NCI-H460 (cell line): ENCODE measurements around the gene FZD10. TPM values are rescaled to one million over a fixed set of nuclear protein-coding genes. Genes with fewer than 3 reads are reported as not detected.

ENCODE experiments used
- DNase-seq: peaks from one replicate; pipeline ENCODE4 v3.0.0-alpha.2; 2016; ENCODE audit warnings: low read depth; ENCODE audit errors: extremely low read depth
- total RNA-seq: library from RNA; depleted of rRNA; stranded (reverse); fragments of >200 nt; shearing (Covaris generic); gene quantifications from 2 replicates; pipeline ENCODE4 v1.2.3, GENCODE V29; 2014

FZD10 gene
- total RNA-seq, 1 experiment from 2014 or later: not detected

DNA sequence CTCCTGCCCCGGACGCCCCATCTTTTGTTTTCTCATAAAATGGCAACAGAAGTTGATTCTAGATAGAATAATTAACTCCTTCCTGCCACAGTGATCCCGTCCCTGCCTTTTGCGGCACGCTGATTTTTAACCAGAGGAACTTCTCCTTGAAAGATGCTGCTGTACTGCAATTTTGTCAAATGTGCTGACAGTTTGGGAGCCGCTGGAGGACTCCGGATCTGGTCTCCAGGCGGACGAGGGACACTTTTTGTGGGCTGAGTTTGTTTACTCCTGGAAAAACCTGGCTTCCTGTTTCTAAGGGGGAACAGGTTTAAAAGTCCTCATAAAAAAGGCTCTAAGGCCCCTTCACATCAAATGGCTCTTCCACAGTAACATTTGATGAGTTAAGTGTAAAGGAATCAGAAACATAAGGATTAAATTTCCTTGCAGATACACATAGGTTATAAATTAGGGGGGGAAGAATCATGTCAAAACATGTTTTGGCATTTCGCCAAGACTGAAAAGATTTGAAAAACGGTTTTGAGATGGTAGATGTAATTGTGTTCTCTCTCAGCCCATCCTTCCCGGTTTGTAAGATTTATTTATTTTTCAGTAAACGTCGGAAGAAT lies 15.5 kb downstream of the FZD10 start:
- DNase-seq: no peak

DNA sequence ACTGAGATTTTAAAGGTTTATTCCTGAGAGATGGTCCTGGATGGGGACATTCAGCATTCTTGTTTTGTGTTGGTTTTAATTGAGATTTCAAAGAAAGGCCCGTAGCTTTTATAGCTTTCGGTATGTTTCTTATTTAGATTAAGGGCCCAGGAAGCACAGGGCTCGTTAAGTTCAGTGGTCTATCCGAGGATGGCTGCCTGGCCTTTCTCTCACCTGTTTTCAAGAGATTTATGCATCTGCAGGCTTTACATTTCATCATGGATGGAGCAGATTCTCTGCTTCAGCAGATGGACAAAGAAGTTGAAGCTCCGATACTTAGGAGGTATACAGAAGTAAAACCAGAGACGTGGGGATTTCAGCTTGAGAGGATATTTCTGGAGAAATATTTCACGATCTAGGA lies 16.0 kb downstream of the FZD10 start:
- DNase-seq: no peak

DNA sequence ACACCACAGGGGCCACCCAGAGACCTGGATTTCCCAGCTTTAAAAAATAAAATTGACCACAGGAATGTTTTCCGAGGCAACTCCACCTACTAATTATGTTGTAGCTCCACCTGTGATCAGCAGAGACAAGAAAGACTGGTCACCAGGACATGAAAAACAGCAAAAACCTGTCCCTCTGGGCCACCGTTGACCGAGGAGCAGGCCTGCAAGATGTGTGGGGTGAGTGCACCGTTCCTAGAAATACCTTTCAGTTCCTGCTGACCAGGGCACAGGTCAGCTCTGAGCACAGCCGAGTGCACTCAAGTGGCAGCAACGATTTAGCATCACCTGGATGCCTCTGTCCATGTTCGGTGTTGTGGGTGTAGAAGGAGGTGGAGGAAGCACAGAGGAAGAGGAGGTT lies 16.9 kb downstream of the FZD10 start:
- DNase-seq: no peak

DNA sequence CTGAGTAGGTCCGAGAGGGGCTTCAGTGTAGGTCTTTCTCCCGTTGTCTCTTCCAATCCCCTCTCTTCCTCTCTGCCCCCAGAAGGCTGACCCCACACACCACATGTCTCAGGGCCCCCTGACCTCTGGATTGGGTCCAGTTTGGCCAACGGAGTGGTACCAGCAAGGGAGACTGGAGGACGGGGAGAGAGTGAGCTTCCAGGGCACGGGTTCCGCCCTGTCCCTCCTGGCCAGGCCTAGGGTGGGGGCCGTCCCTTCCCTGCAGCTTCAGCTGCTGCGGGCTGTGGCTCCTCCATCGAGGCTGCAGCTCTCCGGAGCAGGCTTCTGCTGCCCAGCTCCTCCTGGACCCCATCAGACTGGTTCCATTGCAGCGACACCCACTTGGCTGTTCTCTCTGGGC lies 17.4 kb downstream of the FZD10 start:
- no peak for DNase-seq

DNA sequence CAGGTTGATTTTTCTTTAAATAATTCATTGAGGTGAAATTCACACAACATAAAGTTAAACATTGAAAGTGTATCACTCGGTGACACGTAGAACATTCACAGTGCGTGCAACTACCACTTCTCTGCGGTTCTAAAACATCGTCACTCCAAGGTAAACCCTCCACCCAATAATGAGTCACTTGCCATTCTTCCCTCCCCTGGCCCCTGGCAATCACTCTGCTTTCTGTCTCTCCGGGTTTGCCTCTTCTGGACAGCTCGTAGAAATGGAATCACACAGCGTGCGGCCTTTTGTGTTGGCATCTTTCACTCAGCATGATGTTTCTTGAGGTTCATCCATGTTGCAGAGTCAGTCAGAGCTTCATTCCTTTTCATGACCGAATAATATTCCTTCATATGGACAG lies 18.9 kb downstream of the FZD10 start:
- no peak for DNase-seq

DNA sequence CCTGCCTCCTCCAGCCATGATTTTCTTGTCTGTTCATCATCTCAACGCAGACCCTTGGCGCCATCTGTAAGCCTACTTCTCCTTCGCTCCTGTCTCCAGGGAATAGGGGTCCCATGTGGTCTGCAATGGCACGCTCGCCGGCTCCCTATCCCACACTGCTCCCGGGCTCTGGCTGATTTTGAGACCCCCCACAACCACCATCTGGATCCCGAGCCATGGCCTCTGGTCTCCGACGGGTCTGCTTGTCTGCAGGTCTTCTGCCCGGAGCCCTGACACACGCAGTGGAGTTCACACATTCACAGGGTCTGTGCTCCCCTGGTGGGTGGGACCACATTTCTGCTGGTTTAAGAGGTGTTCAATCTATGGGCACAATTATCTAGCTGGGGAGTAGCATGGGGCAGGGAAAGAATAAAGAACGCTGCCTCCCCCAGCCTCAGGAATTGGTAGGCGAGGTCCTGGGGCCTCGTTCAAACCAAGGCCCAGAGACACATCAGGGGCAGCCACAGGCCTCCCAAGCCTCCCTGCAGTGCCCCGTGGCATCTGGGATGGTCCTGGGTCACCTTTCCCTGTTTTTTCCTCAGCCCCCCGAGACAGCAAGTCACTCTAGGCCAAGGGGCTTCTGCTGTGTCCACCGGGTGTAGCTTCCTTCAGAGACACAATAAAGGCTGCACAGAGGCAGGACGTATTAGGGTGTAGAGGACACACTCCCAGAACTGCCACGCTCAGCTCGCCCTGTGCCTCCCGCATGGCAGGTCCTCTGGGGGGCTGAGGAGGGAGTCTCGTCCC lies 21.5 kb downstream of the FZD10 start:
- DNase-seq: no peak

DNA sequence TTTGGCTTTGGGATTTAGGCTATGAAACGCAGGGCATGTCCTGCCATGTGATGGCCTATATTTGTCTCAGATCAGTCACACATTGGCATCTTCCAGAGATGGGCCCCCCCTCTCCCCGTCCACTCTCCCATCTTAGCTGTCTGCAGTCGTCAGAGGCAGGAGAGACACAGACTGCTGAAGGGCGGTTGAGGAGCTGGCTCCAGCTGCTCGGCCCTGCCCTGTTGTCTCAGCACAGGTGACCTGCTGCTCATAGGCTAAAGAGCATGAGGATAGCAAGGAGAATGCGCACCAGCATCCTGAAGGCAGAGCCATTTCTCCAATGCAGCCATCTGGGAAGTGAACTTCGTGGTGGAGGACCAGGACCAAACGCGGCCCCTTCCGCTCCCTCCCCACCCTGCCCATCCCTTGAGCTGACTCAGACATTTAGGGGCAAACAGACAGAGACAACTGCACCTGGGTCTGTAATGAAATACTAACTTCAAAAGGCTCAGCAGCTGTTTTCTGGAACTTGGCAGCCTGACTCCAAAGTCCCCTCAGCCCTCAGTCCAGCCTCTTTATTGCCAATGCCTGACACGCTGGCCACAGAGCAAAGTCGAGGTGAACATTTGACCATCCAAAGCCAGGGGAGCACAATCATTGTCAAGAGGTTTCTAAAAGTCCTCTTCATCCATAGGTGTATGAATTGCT lies 22.3 kb downstream of the FZD10 start:
- DNase-seq: no peak

DNA sequence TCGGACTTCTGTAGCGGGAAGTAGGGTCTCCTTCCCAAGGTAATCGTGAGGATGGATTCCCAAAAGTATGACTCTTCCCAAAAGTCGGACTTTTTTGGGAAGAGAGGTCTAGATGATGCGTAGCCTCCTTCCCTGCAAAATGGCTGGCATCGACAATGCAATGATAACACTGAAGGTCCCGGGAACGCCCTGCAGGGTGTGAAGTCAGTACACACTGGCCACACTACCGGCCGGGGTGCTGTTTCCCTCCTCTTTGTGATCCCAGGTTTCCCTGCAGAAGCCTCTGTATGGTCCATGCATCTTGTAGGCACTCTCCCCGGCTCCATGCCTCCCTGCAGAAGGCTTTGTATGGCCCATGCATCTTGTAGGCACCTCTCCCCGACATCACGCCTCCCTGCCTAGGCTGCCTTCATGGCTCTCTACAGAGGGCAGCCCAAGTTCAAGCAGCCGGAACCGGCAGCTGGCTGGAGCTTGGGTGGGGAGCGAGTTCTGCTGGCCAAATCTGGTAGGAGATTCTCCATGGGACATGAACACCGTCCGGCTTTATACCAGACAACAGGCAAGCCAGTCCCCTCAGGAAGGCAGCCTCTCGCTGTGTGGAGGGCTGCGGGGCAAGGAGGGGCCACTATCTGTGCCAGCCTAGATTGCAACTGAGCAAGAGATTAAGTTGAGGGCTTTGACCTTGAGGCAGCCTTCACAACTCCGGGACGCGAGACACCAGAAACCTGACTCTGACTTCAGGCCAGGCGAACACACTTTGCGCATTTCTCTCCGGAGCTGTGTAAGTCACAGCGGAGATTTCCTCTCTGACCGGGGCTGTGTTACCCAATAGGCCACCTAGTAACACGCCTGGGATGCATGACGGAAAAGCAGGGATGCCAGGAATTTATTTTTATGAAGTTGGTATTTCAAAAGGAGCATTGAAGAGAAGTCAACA lies 23.5 kb downstream of the FZD10 start:
- DNase-seq: no peak

DNA sequence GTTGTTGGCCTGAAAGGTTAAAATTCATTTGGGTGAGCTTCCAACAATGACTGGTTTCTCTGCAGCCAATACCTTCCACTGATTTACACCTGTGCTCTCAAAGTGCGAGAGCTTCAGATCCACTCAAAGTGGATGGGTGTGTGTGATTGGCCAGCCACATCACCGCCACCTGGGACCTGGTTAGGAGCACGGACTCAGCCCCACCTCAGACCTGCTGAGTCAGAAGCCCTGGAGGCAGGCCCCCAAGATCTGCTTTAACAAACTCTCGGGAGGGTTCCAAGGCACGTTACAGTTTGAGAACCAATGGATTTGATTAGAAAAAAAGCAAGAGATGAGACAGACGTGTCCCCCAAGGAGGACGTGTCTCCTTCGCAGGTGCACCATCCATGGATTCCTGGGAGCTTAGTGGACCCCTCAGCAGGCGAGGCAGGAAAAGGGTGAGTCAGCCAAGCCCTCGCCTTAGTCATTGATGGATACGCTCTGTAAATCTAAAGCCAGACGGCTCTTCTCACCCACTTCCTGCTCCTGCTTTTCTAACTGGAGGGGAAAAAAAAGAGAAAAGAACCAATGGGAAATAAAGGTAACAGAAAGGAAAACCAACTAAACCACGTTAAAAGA lies 24.5 kb downstream of the FZD10 start:
- DNase-seq: no peak

DNA sequence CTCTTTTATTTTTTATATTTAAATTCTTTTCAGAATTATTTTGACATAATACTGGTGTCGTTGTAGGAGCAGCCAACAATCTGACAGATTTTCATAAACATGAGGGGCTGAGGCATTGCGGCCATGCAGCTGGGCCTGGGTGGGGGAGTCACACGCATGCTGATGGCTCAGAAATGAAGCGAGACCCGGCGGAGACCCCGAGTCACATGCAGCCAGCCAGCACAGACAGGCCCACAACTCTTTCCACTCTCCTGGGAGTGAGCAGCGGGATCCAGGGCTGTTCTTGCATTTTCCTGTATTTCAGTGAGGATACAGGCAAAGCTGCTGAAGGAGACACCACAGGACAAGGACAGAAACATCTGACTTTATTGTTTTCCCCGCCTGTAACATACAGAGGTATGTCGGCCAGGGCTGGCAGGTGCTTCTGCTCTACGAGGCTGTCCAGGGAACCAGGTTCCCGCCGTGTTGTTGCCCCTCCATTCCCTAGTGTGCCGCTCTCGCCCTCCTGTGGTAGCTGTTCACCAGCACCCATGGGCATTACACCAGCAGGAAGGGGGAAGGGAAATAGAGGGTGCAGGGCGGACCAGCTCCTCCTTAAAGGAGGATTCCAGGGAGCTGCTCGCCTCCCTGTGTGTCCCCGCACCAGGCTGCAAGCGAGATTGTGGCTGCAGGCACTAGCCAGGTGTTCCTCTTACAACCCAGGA lies 30.5 kb downstream of the FZD10 start:
- DNase-seq: no peak

DNA sequence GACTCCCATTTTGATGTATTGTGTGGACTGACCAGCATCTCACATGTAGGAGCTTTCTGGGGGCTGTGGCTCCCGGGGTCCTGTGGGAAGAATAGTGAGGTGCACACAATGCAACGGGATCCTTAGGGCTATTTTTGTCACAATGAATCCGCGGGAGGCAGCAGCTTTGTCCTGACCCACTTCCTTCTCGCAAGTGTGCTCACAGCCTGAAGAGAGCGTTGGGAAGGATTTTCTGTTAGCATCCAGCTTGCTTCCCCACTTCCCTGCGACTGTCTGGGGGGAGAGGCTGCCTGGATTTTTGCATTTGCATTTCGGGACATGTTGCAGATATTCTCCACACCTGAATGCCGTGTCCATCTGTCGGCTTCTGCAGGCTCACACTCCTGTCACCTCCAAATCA lies 31.9 kb downstream of the FZD10 start:
- DNase-seq: no peak

DNA sequence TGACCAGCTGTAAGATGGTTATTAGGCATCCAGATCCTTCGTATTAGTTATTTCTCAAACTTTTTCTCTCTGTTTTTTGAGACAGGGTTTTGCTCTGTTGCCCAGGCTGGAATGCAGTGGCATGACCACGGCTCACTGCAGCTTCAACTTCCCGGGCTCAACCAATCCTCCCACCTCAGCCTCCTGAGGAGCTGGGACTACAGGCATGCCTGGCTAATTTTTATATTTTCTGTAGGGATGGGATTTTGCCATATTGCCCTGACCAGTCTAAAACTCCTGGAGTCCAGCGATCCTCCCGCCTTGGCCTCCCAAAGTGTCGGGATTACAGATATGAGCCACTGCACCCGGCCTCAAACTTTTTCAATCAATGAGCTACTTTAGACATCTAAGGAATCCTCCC lies 33.1 kb downstream of the FZD10 start:
- DNase-seq: no peak

DNA sequence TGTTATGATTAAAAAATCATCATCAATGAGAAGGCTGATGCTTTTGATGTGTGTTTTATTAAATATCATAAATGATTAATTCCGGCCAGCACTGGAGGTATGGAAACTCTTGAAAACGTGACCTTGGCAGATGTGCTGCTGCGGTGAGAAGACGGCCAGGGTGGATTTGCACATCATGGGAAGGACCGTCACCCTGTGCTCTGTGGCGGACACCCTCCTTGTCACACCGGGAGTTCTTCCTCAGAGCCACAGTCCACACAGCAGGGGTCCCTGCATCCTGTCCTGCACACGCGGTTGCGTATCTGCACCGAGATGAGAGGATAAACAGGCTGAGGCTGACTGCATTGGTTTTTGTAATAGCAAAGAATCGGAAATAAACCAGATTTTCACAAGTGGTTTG lies 33.5 kb downstream of the FZD10 start:
- DNase-seq: no peak

DNA sequence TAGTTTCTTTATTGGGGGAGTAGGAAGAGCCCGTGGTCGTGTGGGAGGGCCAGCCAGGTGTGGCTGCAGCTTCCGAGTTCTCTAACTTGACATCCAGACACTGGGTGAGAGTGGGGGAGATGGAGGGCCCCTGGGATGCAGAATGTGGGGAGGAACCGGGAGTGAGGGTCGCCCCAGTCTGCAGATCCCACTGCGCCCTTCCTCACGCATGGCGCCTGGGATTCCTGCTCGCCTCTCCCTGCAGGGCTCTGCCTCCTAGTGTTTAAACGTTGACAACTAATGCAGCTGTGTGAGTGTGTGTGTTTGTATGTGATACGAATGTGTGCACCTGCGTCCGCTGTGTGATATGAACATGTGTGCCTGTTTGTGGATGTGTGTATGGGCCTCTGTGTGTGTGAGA lies 34.6 kb downstream of the FZD10 start:
- no peak for DNase-seq

DNA sequence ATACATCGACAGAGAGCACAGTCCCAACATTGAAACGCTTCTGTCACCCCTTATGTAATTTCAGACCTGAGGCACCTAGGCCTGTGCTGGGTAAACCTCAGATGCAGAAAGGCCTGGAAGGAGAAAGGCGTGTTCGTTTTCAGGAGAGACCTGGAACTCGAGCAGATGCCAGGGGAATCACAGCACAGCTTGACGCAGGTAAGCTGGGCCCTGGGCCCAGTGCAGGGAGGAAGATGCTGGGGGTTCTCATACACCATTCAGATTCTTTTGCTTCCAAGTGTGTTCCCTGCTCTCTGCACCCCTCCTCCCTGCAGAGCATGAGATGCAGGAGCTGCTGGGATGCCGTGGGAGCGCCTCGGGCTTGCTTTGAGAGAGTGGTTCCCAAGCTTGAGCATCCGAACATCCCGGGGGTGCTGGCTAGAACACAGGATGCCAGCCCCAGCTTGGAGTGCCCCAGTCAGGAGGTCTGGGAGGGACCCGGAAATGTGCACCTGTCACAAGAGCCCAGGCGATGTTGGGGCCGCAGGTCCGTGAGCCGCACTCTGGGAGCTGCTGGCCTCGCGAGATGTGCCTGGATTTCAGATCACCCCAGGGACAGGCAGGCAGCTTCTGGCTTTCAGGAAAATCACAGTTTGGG lies 35.9 kb downstream of the FZD10 start:
- no peak for DNase-seq

DNA sequence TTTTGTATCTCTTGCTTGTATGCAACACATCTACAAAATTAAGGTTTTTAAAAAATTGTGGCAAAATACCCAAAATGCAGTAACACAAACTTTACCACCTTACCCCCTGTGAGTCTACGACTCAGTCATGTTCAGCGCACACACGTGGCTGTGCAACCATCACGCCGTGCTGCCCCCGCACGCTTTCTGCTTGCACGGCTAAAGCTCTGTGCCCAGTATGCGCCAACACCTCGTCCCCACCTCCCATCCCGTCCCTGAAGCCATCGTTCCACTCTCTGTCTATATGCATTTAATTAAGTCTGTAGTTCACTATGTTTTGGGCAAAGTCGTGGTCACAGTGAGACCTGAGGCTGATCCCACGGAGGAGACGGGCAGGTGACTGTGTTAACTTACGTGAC lies 36.4 kb downstream of the FZD10 start:
- no peak for DNase-seq

DNA sequence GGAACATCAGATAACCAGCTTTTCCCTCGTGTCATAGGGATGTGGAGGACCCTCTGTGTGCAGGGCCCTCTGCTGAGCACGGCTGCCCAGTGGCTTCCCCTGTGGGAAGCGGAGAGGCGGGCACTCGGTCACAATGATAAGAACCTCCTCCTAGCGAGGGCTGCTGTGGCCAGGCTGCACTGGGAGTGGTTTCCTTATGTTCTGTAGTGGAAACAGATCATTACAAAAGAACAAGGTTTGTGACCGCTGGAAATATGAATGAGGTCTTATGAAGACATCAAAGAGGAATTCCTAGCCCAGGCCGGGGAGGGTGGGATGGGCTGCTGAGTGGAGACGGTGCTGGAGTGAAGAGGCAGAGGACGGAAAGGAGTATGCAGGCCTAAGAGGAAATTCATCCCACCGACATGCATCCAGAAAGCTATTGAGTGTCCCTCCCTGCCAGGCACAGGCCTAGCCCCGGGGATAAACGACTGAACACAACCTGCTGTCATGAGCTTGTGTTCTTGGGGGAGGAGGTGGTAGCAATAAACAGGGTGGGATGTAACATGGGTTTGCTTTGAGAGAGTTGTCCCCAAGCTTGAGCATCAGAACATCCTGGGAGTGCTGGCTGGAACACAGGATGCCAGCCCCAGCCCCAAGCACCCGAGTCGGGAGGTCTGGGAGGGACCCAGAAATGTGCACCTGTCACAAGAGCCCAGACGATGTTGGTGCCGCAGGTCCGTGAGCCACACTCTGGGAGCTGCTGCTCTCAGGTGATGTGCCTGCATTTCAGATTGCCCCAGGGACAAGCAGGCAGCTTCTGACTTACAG lies 37.5 kb downstream of the FZD10 start:
- no peak for DNase-seq

DNA sequence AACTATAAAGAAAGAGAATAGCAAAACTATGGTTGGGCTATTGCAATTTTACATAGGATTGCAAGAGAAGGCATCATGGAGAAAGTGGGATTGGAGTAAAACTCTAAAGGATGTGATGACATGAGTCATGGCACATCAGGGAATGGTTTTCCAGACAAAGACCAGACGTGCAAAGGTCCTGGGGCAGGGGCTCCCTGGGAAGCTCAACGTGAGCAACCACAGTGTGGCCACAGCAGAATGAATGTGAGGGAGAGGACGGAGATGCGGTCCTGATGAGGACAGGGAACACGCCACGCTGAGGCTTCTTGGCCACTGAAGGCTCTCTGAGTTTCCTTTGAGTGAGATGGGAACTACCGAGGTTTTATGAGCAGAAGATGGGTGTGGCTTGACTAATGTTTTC lies 38.2 kb downstream of the FZD10 start:
- DNase-seq: no peak

DNA sequence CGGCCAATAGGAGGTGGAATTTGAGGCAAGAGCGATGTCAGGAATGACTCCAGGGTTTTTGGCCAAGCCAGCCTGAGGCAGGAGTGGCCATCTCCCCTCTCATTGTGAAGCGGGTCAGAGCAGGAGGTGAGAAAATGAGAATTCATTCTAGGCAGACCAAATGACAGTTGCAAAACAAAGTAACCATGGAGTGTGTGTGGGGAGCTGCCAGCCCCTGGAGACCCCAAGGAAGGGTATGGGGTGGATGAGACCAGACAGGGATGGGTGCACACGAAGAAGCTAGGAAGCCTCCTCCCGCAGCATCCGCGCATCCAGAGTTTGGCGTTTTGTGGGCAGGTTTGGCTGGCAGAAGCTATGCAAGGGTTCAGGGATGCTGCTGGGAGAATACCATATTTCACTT lies 38.8 kb downstream of the FZD10 start:
- DNase-seq: no peak
